ENCODE results near the gene DCTPP1. TPM values are rescaled to one million over a fixed set of nuclear protein-coding genes. Genes with fewer than 3 reads are reported as not detected.

Gene DCTPP1
- total RNA-seq, 1 experiment from 2014 or later = 125 TPM

DNA sequence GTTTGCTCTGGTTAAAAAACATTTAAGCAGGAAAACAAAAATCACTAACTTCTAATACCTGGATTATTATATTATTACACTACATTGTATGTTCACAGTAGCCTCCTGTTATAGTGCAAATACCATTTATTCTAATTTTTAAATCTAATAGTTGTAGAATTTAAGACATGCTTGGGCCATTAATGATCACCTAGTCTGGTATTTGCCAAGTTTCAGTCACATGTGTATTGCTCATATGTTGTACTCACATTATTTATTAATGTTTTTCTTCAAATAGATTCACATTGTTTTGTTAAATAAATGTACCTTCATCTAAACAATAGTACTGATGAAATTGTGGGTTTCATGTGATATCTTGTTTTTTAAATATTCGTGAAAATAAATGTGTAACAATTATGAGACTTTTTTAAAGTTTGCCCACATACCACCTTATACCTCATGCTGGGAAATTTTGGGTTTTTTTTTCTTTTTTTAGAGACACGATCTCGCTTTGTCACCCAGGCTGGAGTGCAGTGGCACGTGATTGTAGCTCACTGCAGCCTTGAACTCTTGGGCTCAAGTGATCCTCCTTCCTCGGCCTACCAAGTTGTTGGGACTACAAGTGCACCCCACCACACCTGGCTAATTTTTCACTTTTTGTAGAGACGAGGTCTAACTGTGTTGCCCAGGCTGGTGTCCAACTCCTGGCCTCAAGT, 16.6 kb downstream of the DCTPP1 start:
- Histone ChIP-seq H3K4me3 (replicated peaks in 1 of 2; ENCODE audit: low read depth in 1 of 2, low read length in 2 of 2) (no peak overlapping the region), H3K4me2 (ENCODE audit: low read length) (peak overlapping the region; percentile 37), H4K20me1 (ENCODE audit: insufficient read depth) (peaks cover 3% of the 10 kb centered on the region; the same call in 1 of the 2 replicates), H2AFZ (ENCODE audit: low read depth, low read length, poor library complexity, severe bottlenecking) (no peak overlapping the region), H3K79me2 (ENCODE audit: insufficient read depth, low read length) (peaks cover 45% of the 10 kb centered on the region), H3K27me3 (ENCODE audit: insufficient read depth, low read length) (no peaks in the 10 kb centered on the region), H3K9me3 (ENCODE audit: control insufficient read depth in 1 of 2, insufficient read depth in 1 of 2, low read depth in 1 of 2, low read length in 2 of 2) (no peaks in the 10 kb centered on the region), H3K9me2 (ENCODE audit: insufficient read depth) (no peaks in the 10 kb centered on the region), H3K9ac (ENCODE audit: low read length) (peak overlapping the region; percentile 15; the same call in 1 of the 2 replicates), H3K27ac (ENCODE audit: low read depth, low read length) (no peak overlapping the region), H3K36me3 (ENCODE audit: control insufficient read depth in 1 of 2, insufficient read depth in 2 of 2, low read length in 2 of 2) (peaks cover 6 to 26% of the 10 kb centered on the region in 2 experiments; a peak in 1 of 4 replicates), H3K4me1 (ENCODE audit: control insufficient read depth in 1 of 2, insufficient read depth in 2 of 2, low read length in 2 of 2) (peaks cover 13 to 38% of the 10 kb centered on the region in 2 experiments)
- CTCF ChIA-PET = interaction anchor here (0.7 kb wide), 1 partner anchor 301 kb away, joined by 3 read pairs; no protein-coding TSS in a partner anchor
- intact Hi-C loops (cut with micrococcal nuclease) = no loop called here
- BruUV-seq (replicated peaks) = no TSS peak
- ATAC-seq = no peak
- RAD21 ChIA-PET (ENCODE audit: low non-redundant PET in 1 of 2, low total read pairs in 2 of 2, uncharacterized antibody in 2 of 2, unreplicated experiment in 2 of 2) = no interaction called here
- no peak for DNase-seq (ENCODE audit: low read depth, low spot score)
- POLR2A ChIA-PET = no interaction called here
- TF ChIP-seq, protein P1, sequence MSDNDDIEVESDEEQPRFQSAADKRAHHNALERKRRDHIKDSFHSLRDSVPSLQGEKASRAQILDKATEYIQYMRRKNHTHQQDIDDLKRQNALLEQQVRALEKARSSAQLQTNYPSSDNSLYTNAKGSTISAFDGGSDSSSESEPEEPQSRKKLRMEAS (IDR thresholded peaks at IDR 0.05) = no peak
- TF ChIP-seq, protein P2, sequence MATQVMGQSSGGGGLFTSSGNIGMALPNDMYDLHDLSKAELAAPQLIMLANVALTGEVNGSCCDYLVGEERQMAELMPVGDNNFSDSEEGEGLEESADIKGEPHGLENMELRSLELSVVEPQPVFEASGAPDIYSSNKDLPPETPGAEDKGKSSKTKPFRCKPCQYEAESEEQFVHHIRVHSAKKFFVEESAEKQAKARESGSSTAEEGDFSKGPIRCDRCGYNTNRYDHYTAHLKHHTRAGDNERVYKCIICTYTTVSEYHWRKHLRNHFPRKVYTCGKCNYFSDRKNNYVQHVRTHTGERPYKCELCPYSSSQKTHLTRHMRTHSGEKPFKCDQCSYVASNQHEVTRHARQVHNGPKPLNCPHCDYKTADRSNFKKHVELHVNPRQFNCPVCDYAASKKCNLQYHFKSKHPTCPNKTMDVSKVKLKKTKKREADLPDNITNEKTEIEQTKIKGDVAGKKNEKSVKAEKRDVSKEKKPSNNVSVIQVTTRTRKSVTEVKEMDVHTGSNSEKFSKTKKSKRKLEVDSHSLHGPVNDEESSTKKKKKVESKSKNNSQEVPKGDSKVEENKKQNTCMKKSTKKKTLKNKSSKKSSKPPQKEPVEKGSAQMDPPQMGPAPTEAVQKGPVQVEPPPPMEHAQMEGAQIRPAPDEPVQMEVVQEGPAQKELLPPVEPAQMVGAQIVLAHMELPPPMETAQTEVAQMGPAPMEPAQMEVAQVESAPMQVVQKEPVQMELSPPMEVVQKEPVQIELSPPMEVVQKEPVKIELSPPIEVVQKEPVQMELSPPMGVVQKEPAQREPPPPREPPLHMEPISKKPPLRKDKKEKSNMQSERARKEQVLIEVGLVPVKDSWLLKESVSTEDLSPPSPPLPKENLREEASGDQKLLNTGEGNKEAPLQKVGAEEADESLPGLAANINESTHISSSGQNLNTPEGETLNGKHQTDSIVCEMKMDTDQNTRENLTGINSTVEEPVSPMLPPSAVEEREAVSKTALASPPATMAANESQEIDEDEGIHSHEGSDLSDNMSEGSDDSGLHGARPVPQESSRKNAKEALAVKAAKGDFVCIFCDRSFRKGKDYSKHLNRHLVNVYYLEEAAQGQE (IDR thresholded peaks at IDR 0.05; ENCODE audit: low read depth) = no peak
- TF ChIP-seq, protein P3, sequence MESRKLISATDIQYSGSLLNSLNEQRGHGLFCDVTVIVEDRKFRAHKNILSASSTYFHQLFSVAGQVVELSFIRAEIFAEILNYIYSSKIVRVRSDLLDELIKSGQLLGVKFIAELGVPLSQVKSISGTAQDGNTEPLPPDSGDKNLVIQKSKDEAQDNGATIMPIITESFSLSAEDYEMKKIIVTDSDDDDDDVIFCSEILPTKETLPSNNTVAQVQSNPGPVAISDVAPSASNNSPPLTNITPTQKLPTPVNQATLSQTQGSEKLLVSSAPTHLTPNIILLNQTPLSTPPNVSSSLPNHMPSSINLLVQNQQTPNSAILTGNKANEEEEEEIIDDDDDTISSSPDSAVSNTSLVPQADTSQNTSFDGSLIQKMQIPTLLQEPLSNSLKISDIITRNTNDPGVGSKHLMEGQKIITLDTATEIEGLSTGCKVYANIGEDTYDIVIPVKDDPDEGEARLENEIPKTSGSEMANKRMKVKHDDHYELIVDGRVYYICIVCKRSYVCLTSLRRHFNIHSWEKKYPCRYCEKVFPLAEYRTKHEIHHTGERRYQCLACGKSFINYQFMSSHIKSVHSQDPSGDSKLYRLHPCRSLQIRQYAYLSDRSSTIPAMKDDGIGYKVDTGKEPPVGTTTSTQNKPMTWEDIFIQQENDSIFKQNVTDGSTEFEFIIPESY (IDR thresholded peaks at IDR 0.05; ENCODE audit: extremely low read depth, insufficient replicate concordance, low read length) = no peak
- no peak for TF ChIP-seq ELF1 (IDR thresholded peaks at IDR 0.05; ENCODE audit: borderline replicate concordance, low read depth)
- no peak for TF ChIP-seq ZNF274 (IDR thresholded peaks at IDR 0.05; ENCODE audit: low read depth, low read length)
- TF ChIP-seq, protein P4, sequence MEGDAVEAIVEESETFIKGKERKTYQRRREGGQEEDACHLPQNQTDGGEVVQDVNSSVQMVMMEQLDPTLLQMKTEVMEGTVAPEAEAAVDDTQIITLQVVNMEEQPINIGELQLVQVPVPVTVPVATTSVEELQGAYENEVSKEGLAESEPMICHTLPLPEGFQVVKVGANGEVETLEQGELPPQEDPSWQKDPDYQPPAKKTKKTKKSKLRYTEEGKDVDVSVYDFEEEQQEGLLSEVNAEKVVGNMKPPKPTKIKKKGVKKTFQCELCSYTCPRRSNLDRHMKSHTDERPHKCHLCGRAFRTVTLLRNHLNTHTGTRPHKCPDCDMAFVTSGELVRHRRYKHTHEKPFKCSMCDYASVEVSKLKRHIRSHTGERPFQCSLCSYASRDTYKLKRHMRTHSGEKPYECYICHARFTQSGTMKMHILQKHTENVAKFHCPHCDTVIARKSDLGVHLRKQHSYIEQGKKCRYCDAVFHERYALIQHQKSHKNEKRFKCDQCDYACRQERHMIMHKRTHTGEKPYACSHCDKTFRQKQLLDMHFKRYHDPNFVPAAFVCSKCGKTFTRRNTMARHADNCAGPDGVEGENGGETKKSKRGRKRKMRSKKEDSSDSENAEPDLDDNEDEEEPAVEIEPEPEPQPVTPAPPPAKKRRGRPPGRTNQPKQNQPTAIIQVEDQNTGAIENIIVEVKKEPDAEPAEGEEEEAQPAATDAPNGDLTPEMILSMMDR (IDR thresholded peaks at IDR 0.05 in 2 of 3, conservative IDR thresholded peaks at IDR 0.05 in 1 of 3; ENCODE audit: borderline replicate concordance in 1 of 3, insufficient read depth in 1 of 3, low read depth in 2 of 3, low read length in 2 of 3) = no peak
- no peak for TF ChIP-seq FOSL1 (IDR thresholded peaks at IDR 0.05; ENCODE audit: low read depth)
- no peak for TF ChIP-seq SP1 (IDR thresholded peaks at IDR 0.05; ENCODE audit: low read depth)
- TF ChIP-seq RAD21 (IDR thresholded peaks at IDR 0.05; ENCODE audit: low read depth) = no peak
- TF ChIP-seq POLR2A (IDR thresholded peaks at IDR 0.05; ENCODE audit: borderline replicate concordance, extremely low read depth, insufficient read depth, insufficient read length) = no peak
- no peak for TF ChIP-seq TCF7L2 (IDR thresholded peaks at IDR 0.05; ENCODE audit: borderline replicate concordance, extremely low read depth, insufficient read depth, insufficient read length)
- no peak for TF ChIP-seq CEBPB (IDR thresholded peaks at IDR 0.05; ENCODE audit: low read depth)
- no peak for TF ChIP-seq SRF (IDR thresholded peaks at IDR 0.05; ENCODE audit: low read depth)
- TF ChIP-seq, protein P5, sequence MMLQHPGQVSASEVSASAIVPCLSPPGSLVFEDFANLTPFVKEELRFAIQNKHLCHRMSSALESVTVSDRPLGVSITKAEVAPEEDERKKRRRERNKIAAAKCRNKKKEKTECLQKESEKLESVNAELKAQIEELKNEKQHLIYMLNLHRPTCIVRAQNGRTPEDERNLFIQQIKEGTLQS (IDR thresholded peaks at IDR 0.05) = no peak
- no peak for TF ChIP-seq EZH2 (IDR thresholded peaks at IDR 0.05)
- no peak for TF ChIP-seq YY1 (IDR thresholded peaks at IDR 0.05; ENCODE audit: extremely low read depth, insufficient replicate concordance, low read depth, low read length)
- TF ChIP-seq JUND (IDR thresholded peaks at IDR 0.05) = no peak
- TF ChIP-seq ZFX (IDR thresholded peaks at IDR 0.05) = no peak
- no peak for TF ChIP-seq EZH2phosphoT487 (IDR thresholded peaks at IDR 0.05; ENCODE audit: borderline replicate concordance)
- TF ChIP-seq POLR2AphosphoS5 (IDR thresholded peaks at IDR 0.05; ENCODE audit: low read depth, low read length) = no peak
